ENCODE measurements around the gene PCDHGB2.

- TF ChIP-seq ZNF274 (IDR thresholded peaks at IDR 0.05; ENCODE audit: borderline replicate concordance, extremely low read depth, low read length): no peak
- no peak for TF ChIP-seq CTCF (IDR thresholded peaks at IDR 0.05; ENCODE audit: control extremely low read depth in 1 of 3, insufficient read depth in 1 of 3, low read depth in 1 of 3, low read length in 3 of 3)
- TF ChIP-seq SRF (IDR thresholded peaks at IDR 0.05; ENCODE audit: low read depth, low read length): no peak
- no peak for TF ChIP-seq TCF12 (IDR thresholded peaks at IDR 0.05; ENCODE audit: low read depth, low read length)
- no peak for TF ChIP-seq FOSL1 (IDR thresholded peaks at IDR 0.05; ENCODE audit: insufficient read depth, low read depth, low read length)
- no peak for TF ChIP-seq POLR2A (IDR thresholded peaks at IDR 0.05; ENCODE audit: control extremely low read depth in 1 of 2, low read depth in 2 of 2, low read length in 2 of 2)
- 0 out of 2 replicates have a peak, but pooled peaks have one; percentile 34 for TF ChIP-seq CEBPB (IDR thresholded peaks at IDR 0.05; ENCODE audit: low read depth, low read length)
- TF ChIP-seq EZH2 (IDR thresholded peaks at IDR 0.05; ENCODE audit: low read depth, low read length, severe bottlenecking): no peak
- TF ChIP-seq CREB1 (IDR thresholded peaks at IDR 0.05): no peak
- TF ChIP-seq PHF8 (conservative IDR thresholded peaks at IDR 0.05; ENCODE audit: low read depth, low read length): no peak
These were observed 50.0 kb downstream of the PCDHGB2 start for GRCh38 chr5:141409598-141410306.

Data from H1 (cell line).